ENCODE results near the gene PCDHGB5.
"Not testable (repeated sequence)": the region's sequence is repeated elsewhere in the genome, so short reads cannot be mapped to it uniquely, and the experiment has no call there.

PCDHGB5 gene

DNA sequence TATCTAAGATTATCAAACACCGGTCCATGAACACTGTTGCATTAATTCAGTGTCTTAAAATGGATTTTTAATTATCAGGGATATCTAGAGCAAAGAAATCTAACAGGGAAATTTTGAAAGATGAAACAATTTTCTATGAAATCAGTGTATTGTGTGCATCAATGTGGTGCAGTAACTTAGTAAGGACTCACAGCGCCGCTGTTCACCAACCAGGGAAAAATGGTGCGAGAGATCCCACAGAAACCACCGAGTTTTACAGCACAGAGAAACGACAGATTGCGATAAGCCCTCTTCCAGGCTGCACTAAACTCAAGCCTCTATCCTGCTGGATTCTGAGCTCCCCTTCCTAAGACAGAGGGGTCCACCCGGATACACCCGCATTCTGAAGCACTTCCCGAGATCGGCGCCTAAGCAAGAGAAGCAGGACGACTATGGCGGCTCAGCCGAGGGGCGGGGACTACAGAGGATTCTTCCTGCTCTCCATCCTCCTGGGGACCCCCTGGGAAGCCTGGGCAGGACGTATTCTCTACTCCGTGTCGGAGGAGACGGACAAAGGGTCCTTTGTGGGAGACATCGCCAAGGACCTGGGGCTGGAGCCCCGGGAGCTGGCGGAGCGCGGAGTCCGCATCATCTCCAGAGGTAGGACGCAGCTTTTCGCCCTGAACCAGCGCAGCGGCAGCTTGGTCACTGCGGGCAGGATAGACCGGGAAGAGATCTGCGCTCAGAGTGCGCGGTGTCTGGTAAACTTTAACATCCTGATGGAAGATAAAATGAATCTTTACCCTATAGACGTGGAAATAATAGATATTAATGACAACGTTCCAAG lies 15.1 kb upstream of the PCDHGB5 start, which contains the start of gene PCDHGA7:
PCDHGA7 (plus strand) TSS at position 274 of the 826 bp plus-strand sequence; CDS start at position 432, 158 bp downstream.
- no peak for DNase-seq

DNA sequence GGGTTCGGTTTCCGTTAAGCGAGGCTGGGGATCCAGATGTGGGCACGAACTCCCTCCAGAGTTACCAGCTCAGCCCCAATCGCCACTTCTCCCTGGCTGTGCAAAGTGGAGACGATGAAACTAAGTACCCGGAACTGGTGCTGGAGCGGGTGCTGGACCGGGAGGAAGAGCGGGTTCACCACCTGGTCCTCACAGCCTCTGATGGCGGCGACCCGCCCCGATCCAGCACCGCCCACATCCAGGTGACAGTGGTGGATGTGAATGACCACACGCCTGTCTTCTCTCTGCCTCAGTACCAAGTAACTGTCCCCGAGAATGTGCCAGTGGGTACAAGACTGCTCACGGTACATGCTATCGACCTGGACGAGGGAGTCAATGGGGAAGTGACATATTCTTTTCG lies 14.4 kb upstream of the PCDHGB5 start:
- no peak for DNase-seq

DNA sequence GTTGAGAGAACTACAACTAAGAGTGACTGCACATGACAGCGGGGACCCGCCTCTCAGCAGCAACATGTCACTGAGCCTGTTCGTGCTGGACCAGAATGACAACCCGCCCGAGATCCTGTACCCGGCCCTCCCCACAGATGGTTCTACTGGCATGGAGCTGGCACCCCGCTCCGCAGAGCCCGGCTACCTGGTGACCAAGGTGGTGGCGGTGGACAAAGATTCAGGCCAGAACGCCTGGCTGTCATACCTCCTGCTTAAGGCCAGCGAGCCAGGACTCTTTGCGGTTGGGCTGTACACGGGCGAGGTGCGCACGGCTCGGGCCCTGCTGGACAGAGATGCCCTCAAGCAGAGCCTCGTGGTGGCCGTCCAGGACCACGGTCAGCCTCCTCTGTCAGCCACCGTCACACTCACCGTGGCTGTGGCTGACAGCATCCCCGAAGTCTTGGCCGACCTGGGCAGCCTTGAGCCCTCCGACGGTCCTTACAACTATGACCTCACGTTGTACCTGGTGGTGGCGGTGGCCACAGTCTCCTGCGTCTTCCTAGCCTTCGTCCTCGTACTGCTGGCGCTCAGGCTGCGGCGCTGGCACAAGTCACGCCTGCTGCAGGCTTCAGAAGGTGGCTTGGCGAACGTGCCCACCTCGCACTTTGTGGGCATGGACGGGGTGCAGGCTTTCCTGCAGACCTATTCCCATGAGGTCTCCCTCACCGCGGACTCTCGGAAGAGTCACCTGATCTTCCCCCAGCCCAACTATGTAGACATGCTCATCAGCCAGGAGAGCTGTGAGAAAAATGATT lies 13.1 kb upstream of the PCDHGB5 start:
- no peak for DNase-seq

DNA sequence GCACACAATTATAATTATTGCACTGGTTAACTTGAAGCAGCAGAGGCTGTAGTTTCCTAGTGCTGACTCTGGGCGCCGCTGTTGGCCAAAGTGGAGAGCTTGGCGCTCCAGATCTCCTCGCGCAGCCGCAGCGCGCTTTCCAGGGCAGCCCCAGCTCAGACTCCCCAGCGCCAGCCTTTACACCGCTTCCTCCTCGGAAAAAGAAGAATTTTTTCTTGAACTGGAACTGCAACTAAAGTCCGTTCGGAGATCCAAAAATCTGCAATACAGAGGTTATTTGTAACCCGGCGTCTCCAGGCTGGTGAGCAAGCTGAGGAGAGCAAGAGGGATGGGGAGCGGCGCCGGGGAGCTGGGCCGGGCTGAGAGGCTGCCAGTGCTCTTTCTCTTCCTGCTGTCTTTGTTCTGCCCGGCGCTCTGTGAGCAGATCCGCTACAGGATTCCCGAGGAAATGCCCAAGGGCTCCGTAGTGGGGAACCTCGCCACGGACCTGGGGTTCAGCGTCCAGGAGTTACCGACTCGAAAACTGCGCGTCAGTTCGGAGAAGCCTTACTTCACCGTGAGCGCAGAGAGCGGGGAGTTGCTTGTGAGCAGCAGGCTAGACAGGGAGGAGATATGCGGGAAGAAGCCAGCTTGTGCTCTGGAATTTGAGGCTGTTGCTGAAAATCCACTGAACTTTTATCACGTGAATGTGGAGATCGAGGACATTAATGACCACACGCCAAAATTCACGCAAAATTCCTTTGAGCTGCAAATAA lies 10.0 kb upstream of the PCDHGB5 start, which contains the start of gene PCDHGB4:
PCDHGB4 (plus strand) TSS at position 142 of the 755 bp plus-strand sequence; CDS start at position 329, 187 bp downstream.
- peak; percentile 24 for DNase-seq

DNA sequence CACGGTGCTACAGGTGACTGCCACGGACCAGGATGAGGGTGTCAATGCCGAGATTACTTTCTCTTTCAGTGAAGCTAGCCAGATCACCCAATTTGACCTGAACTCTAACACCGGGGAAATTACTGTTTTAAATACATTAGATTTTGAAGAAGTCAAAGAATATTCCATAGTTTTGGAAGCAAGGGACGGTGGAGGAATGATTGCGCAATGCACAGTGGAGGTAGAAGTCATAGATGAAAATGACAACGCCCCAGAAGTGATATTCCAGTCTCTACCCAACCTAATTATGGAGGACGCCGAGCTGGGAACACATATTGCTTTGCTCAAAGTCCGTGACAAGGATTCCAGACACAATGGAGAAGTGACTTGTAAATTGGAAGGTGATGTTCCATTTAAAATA lies 9.1 kb upstream of the PCDHGB5 start:
- no peak for DNase-seq

DNA sequence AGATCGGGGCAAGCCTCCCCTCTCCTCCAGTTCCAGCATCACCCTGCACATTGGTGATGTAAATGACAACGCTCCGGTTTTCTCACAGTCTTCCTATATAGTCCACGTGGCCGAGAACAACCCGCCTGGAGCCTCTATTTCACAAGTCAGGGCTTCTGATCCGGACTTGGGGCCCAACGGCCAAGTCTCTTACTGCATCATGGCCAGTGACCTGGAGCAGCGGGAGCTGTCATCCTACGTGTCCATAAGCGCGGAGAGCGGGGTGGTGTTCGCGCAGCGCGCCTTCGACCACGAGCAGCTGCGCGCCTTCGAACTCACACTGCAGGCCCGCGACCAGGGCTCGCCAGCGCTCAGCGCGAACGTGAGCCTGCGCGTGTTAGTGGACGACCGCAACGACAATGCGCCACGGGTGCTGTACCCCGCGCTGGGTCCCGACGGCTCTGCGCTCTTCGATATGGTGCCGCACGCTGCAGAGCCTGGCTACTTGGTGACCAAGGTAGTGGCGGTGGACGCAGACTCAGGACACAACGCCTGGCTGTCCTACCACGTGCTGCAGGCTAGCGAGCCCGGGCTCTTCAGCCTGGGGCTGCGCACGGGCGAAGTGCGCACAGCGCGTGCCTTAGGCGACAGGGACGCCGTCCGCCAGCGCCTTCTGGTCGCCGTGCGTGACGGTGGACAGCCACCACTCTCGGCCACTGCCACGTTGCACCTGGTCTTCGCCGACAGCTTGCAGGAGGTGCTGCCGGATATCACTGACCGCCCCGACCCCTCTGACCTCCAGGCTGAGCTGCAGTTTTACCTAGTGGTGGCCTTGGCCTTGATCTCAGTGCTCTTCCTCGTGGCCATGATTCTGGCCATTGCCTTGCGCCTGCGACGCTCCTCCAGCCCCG lies 8.3 kb upstream of the PCDHGB5 start:
- DNase-seq = no peak

DNA sequence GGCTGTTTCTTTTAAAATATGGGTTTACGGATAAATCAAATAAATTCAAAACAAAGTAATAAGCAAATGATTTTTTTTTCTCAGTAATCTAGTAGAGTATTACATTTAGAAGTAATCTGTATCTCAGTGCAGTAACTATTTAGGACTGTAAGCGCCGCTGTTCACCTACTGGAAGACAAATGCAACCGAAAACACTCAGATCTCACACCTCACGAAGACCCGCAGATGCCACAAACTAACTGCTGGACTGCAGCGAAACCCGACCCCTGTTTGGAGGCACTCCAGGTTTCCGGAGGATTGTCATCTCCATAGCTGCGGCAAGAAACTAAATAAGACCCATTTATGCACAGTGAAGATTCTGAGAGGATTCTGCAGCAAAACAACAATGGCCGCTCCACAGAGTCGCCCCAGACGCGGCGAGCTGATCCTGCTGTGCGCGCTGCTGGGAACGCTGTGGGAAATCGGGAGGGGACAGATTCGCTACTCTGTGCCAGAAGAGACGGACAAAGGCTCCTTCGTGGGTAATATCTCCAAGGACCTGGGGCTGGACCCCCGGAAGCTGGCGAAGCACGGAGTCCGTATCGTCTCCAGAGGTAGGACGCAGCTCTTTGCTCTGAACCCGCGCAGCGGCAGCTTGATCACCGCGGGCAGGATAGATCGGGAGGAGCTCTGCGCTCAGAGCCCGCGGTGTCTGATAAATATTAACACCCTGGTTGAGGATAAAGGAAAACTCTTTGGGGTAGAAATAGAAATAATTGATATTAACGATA lies 5.1 kb upstream of the PCDHGB5 start, which contains the start of gene PCDHGA8:
PCDHGA8 (plus strand) TSS at position 205 of the 770 bp plus-strand sequence; CDS start at position 386, 181 bp downstream.
- no peak for DNase-seq

DNA sequence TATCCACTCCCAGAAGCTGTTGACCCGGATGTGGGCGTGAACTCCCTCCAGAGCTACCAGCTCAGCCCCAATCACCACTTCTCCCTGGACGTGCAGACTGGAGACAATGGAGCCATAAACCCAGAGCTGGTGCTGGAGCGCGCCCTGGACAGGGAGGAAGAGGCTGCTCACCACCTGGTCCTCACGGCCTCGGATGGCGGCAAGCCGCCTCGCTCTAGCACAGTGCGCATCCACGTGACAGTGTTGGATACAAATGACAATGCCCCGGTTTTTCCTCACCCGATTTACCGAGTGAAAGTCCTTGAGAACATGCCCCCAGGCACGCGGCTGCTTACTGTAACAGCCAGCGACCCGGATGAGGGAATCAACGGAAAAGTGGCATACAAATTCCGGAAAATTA lies 4.5 kb upstream of the PCDHGB5 start:
- DNase-seq = no peak

DNA sequence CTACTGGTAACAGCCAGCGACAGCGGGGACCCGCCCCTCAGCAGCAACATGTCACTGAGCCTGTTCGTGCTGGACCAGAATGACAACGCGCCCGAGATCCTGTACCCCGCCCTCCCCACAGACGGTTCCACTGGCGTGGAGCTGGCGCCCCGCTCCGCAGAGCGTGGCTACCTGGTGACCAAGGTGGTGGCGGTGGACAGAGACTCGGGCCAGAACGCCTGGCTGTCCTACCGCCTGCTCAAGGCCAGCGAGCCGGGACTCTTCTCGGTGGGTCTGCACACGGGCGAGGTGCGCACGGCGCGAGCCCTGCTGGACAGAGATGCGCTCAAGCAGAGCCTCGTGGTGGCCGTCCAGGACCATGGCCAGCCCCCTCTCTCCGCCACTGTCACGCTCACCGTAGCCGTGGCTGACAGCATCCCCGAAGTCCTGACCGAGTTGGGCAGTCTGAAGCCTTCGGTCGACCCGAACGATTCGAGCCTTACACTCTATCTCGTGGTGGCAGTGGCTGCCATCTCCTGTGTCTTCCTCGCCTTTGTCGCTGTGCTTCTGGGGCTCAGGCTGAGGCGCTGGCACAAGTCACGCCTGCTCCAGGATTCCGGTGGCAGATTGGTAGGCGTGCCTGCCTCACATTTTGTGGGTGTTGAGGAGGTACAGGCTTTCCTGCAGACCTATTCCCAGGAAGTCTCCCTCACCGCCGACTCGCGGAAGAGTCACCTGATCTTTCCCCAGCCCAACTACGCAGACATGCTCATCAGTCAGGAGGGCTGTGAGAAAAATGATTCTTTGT lies 3.2 kb upstream of the PCDHGB5 start:
- not testable (repeated sequence) for DNase-seq

DNA sequence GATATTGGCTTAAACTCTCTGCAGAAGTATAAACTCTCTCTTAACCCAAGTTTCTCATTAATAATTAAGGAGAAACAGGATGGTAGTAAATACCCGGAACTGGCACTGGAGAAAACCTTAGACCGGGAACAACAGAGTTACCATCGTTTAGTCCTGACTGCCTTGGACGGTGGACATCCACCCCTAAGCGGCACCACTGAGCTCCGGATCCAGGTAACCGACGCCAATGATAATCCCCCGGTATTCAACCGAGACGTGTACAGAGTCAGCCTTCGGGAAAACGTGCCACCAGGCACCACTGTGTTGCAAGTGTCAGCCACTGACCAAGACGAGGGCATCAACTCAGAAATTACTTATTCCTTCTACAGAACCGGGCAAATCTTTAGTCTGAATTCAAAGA lies 861 bp downstream of the PCDHGB5 start:
- DNase-seq = no peak

DNA sequence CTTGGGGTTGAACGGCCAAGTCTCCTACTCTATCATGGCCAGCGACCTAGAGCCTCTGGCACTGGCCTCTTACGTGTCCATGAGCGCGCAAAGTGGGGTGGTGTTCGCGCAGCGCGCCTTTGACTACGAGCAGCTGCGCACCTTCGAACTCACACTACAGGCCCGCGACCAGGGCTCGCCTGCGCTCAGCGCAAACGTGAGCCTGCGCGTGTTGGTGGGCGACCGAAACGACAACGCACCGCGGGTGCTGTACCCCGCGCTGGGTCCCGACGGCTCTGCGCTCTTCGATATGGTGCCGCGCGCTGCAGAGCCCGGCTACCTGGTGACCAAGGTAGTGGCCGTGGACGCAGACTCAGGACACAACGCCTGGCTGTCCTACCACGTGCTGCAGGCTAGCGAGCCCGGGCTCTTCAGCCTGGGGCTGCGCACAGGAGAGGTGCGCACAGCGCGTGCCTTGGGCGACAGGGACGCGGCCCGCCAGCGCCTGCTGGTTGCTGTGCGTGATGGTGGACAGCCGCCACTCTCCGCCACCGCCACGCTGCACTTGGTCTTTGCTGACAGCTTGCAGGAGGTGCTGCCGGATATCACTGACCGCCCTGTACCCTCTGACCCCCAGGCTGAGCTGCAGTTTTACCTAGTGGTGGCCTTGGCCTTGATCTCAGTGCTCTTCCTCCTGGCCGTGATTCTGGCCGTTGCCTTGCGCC lies 2.0 kb downstream of the PCDHGB5 start:
- no peak for DNase-seq

DNA sequence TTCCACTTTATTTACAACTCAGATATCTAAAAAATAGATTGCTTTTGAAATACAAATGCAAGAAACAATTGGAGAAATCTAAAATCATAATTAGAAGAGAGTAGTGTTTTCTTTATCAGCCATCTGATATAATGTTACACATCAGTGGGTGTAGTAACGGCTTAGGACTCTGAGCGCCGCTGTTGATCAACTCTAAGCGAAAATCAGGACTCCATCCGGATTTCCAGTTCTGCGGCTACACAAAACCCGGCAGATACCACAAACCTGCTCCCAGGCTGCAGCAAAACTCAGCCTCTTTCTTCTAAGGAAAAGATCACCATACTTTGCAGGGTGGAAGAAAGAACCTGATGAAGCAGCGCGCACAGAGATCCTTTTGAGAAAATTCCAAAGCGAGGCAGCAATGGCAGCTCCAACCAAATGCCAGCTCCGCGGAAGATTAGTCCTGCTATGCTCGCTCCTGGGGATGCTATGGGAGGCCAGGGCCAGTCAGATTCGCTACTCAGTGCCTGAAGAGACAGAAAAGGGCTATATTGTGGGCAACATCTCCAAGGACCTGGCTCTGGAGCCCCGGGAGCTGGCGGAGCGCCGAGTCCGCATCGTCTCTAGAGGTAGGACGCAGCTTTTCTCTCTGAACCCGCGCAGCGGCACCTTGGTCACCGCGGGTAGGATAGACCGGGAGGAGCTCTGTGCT lies 5.0 kb downstream of the PCDHGB5 start, which contains the start of gene PCDHGA9:
PCDHGA9 (plus strand) TSS at position 226 of the 691 bp plus-strand sequence; CDS start at position 401, 175 bp downstream.
- DNase-seq = peak; percentile 12

DNA sequence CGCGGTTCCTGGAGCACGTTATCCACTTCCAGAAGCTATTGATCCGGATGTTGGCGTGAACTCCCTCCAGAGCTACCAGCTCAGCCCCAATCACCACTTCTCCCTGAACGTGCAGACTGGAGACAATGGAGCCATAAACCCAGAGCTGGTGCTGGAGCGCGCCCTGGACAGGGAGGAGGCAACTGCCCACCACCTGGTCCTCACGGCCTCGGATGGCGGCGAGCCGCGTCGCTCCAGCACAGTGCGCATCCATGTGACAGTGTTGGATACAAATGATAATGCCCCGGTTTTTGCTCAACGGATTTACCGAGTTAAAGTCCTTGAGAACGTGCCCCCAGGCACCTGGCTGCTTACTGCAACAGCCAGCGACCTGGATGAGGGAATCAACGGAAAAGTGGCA lies 5.6 kb downstream of the PCDHGB5 start:
- no peak for DNase-seq

DNA sequence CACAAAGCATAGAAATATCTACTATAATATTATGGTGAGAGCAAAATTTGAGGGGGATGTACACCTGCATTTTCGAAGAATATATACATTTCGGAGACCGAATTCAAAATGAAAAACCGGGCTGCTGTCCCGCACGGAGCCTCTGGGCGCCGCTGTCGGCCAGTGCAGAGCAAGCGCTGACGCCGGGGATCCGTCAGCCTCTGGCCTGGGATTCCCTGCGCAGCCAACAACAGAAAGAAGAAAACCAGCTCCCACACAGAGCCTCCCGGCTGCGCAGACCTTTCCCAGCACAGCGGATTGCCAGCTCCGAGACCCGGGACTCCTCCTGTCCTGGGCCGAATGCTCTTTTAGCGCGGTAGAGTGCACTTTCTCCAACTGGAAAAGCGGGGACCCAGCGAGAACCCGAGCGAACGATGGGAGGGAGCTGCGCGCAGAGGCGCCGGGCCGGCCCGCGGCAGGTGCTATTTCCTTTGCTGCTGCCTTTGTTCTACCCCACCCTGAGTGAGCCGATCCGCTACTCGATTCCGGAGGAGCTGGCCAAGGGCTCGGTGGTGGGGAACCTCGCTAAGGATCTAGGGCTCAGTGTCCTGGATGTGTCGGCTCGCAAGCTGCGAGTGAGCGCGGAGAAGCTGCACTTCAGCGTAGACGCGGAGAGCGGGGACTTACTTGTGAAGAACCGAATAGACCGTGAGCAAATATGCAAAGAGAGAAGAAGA lies 10.2 kb downstream of the PCDHGB5 start, which contains the start of gene PCDHGB6:
PCDHGB6 (plus strand) TSS at position 232 of the 716 bp plus-strand sequence; CDS start at position 414, 182 bp downstream.
- DNase-seq = peak; percentile 11

DNA sequence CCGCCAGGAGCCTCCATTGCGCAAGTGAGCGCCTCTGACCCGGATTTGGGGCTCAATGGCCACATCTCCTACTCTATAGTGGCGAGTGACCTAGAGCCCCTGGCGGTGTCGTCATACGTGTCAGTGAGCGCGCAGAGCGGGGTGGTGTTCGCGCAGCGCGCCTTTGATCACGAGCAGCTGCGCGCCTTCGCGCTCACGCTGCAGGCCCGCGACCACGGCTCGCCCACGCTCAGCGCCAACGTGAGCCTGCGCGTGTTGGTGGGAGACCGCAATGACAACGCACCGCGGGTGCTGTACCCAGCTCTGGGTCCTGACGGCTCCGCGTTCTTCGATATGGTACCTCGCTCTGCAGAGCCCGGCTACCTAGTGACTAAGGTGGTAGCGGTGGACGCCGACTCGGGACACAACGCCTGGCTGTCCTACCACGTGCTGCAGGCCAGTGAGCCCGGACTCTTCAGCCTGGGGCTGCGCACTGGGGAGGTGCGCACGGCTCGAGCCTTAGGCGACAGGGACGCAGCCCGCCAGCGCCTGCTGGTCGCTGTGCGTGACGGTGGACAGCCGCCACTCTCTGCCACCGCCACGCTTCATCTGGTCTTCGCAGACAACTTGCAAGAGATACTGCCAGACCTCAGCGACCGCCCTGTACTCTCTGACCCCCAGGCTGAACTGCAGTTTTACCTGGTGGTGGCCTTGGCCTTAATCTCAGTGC lies 12.0 kb downstream of the PCDHGB5 start:
- DNase-seq = no peak

DNA sequence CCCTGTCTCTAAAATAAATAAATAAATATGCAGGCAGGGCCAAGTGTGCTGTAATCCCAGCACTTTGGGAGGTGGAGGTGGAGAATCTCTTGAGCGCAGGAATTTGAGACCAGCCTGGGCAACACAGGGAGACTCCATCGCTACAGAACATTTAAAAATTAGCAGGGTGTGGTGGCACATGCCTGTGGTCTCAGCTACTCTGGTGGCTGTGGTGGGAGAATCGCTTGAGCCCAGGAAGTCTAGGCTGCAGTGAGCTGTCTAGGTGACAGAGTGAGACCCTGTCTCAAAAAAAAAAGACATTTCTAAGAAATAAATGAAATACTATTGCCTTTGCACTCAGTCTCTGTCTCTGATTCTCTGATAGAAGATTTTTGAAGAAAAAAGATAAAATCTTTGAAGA lies 13.8 kb downstream of the PCDHGB5 start:
- DNase-seq = no peak

DNA sequence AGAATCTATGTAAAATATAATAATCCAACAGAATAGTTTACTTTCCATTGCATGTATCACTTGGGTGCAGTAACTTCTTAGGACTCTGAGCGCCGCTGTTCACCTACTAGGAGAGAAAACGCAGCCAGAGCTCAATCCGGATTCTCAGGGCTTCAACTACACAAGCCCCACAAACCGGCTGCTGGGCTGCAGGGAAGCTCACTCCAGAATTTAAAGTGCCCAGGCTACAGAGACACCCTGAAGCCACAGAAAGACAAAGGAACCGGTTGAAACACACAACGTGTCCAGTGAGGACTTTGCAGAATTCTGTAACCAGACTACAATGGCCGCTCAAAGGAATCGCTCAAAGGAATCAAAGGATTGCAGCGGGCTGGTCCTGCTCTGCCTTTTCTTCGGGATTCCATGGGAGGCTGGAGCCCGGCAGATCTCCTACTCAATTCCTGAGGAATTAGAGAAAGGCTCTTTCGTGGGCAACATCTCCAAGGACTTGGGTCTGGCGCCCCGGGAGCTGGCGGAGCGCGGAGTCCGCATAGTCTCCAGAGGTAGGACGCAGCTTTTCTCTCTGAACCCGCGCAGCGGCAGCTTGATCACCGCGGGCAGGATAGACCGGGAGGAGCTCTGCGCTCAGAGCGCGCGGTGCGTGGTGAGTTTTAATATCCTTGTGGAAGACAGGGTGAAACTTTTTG lies 15.2 kb downstream of the PCDHGB5 start, which contains the start of gene PCDHGA10:
PCDHGA10 (plus strand) TSS at position 134 of the 686 bp plus-strand sequence; CDS start at position 323, 189 bp downstream.
- peak; percentile 68 for DNase-seq

All from hematopoietic multipotent progenitor cell treated with erythropoietin and hydrocortisone succinate and interleukin-3 and kit ligand, for 8 days (in vitro differentiated cells).